GM18867 (cell line): ENCODE results near the gene AK1.

Source experiments
- ATAC-seq: cut with Tn5 transposase; IDR thresholded peaks from one replicate; pipeline ENCODE4 v1.9.1; 2021; ENCODE audit warnings: mild to moderate bottlenecking, moderate library complexity; ENCODE audit not compliant: unreplicated experiment

The AK1 gene

DNA sequence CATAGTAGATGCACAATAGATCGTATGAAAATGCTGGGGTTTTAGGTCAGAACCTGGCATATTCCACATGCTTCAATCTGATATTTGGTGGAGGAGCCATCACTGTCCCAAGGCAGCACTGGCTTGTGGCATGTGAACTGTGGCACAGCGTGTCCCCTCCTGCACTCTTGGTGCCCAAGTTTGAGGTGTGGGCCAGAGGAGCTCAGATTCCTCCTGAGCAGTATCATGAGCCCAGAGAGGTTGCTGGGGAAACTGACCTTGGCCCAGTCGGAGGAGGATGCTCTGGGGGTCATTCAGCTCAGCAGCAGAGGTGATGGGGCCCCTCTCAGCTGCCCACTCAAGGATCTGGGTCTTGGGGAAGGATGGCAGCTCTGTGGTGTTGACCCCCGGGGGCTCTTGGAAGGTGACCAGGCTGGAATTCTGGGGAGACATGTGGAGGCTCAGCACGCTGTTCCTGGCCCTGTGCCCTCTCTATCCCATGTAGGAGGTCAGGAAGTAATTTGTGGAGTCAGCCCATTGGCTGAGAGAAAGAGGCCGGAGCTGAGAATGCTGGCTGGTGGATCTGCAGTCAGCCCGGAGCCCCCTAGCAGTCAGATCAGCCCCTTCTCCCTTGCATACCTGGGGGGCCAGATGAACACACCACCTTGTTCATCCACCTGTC is 51.1 kb downstream of the AK1 start:
- ATAC-seq: no peak

GRCh38 chr9:127825319-127826051 is 52.0 kb downstream of the AK1 start:
- ATAC-seq: no peak

- no peak for ATAC-seq
Measured at GRCh38 chr9:127822108-127822507, 55.4 kb downstream of the AK1 start.

- no peak for ATAC-seq
Measured at GRCh38 chr9:127818574-127818973, 58.9 kb downstream of the AK1 start.

DNA sequence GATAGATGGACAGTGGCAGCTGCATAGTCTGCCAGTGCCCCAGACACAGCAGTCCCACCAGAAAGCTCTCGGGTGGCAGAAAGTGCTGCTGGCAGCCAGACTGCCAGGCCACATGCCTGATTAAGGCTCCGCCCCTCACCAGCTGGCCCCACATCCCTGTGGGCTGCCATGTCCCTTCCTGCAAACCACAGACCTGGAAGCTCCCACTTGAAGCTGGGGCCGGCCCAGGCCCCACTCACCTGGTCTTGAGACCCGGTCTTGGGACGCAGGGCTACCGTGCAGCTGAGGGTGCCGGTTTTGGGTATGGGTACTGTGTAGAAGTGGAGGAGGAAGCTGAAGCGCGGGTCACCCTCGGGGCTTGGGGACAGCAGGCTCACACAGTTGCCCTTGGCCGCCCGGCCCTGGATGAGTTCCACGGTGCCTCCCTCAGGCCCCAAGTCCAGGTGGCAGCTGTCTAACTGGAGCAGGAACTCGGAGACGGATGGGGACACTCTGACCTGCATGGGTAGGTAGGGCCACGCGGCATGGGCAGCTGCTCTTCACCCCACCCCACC is 59.5 kb downstream of the AK1 start:
- ATAC-seq: no peak

- ATAC-seq: no peak
Measured at GRCh38 chr9:127816728-127817127, 60.7 kb downstream of the AK1 start.
